GM19397 (cell line): ENCODE measurements around the gene NOSTRIN.
"Not testable (repeated sequence)": the region's sequence is repeated elsewhere in the genome, so short reads cannot be mapped to it uniquely, and the experiment has no call there.

Experiments used
- ATAC-seq: cut with Tn5 transposase; IDR thresholded peaks from one replicate; pipeline ENCODE4 v1.9.1; 2021; ENCODE audit warnings: mild to moderate bottlenecking, moderate library complexity; ENCODE audit not compliant: unreplicated experiment

NOSTRIN gene, protein sequence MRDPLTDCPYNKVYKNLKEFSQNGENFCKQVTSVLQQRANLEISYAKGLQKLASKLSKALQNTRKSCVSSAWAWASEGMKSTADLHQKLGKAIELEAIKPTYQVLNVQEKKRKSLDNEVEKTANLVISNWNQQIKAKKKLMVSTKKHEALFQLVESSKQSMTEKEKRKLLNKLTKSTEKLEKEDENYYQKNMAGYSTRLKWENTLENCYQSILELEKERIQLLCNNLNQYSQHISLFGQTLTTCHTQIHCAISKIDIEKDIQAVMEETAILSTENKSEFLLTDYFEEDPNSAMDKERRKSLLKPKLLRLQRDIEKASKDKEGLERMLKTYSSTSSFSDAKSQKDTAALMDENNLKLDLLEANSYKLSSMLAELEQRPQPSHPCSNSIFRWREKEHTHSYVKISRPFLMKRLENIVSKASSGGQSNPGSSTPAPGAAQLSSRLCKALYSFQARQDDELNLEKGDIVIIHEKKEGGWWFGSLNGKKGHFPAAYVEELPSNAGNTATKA

GRCh38 chr2:168801961-168802858 lies at the start of gene NOSTRIN:
Gene NOSTRIN (plus strand): TSS chr2:168802637. CDS start chr2:168802647, 10 bp downstream.
- ATAC-seq: no peak

- no peak for ATAC-seq
Observed at GRCh38 chr2:168753765-168754329, 48.6 kb upstream of the NOSTRIN start.

GRCh38 chr2:168757223-168757622 lies 45.2 kb upstream of the NOSTRIN start:
- no peak for ATAC-seq

DNA sequence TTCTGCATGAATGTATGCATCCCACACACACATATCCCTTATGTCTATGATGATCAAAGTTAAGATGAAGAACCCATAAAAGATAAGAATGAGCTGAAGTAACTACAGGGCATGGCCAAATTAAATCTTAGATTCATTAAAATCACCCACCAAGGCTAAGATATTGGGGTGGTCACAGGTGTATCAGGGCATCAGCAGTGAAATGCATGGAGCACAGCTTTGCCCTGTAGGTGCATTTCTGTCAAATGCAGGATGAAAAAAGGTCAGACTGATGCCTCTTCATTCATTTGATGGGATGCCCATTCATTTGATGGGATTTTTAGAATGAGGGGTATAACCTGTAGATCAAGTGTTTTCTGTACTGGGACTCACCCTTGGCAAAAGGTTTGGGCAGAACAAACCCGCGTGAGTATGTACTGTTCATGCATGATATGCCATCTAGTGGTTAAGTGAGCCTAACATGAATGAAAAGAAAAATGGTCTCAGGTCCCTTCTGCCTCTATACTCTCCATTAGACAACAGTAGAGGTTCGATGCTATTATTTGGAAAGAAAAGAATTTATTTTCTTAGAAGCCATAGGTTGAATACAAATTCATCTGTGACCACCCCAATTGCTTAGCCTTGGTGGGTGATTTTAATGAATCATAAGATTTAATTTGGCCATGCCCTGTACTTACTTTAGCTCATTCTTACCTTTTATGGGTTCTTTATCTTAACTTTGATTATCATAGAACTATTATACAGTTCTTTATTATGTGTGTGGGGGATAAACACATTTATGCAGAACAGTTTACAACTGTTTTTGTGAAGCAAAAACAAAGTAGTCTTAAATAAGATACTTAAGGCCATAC lies 43.2 kb upstream of the NOSTRIN start:
- peak; percentile 68 for ATAC-seq

- no peak for ATAC-seq
Observed at GRCh38 chr2:168765401-168765800, 37.0 kb upstream of the NOSTRIN start.

GRCh38 chr2:168766600-168766999 lies 35.8 kb upstream of the NOSTRIN start:
- ATAC-seq: no peak

GRCh38 chr2:168767258-168767657 lies 35.2 kb upstream of the NOSTRIN start:
- ATAC-seq: no peak

DNA sequence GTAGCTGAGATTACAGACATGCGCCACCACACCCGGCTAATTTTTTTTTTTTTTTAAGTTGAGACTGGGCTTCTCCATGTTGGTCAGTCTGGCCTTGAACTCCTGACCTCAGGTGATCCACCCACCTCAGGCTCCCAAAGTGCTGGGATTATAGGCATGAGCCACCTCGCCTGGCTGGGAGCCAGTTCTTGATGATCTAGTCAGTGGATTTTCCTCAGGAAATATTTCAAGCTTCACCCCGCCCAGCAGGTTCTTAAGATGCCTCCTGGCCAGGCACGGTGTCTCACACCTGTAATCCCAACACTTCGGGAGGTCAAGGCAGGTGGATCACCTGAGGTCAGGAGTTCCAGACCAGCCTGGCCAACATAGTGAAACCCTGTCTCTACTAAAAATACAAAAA lies 34.1 kb upstream of the NOSTRIN start:
- not testable (repeated sequence) for ATAC-seq

DNA sequence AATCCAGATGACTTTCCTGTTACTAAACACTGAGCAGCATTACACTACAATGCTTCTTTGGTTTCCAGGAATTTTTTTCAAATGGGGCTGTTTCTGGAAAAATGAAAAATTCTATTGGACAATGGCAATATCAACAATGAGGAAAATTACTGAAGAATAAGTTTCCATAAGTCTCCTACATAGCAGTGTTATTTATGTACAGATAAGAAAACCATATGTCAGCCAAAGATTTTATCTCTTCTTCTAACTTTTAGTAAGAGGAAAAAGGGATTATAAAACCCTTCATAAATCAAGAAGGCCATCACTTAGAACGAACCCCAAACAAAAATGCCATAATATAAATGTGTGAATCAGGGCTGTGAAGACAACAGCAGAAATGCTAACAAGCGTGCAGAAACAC lies 31.6 kb upstream of the NOSTRIN start:
- ATAC-seq: no peak

GRCh38 chr2:168772704-168773103 lies 29.7 kb upstream of the NOSTRIN start:
- ATAC-seq: no peak

DNA sequence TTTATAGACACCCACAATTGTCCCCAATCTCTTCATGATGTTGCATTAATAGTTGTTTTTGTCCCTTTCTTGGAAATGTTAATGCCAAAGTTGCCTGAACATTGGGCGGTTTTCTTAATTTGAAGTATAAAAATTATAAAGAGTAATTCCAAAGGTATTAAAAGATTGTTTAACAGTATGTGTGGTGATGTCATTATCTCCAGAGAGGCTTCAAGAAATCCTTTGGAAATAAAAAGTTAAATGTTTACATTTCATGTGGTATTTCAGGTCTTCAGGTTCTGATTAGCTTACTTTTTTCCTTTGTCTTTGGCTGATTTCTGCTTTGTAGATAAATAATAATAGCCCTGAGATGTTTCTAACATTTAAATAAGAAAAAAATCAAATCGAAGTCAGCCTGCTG lies 29.3 kb upstream of the NOSTRIN start:
- ATAC-seq: no peak

GRCh38 chr2:168773719-168774521 lies 28.5 kb upstream of the NOSTRIN start:
- ATAC-seq: no peak

DNA sequence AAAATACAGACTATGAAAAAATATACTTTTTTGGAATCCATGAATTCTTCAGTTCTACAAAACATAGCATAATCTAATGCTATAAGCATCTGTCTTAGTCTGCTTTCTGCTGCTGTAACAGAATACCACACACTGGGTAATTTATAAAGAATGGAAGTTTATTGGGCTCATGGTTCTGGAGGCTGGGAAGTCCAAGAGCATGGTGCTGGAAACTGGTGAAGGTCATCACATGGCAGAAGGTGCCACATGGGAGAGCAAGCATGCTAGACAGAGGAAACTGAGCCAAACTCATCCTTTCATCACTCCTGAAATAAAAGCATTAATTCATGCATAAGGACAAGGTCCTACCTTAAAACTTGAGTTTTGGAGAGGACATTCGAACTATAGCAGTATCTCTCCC lies 26.6 kb upstream of the NOSTRIN start:
- ATAC-seq: no peak

GRCh38 chr2:168780669-168781071 lies 21.8 kb upstream of the NOSTRIN start:
- no peak for ATAC-seq

GRCh38 chr2:168781191-168781817 lies 21.1 kb upstream of the NOSTRIN start:
- no peak for ATAC-seq

DNA sequence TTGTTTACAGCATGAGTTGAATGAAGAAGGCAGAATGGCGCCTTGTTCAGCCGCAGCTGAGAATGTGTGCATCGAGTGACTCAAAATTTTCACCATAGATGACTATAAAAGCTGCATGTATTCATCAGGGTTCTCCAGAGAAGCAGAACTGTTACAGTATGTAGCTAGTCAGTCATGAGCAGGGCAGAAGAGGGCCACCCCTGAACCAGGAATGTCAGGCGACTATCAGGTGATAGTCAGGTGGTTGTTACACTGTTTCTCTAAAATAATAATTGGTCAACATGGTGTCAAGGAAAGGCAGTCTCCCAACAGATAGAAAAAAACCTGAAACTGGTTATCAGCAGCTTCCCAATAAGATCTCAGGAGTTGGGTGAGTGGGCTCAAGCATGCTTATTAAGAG lies 20.2 kb upstream of the NOSTRIN start:
- no peak for ATAC-seq

DNA sequence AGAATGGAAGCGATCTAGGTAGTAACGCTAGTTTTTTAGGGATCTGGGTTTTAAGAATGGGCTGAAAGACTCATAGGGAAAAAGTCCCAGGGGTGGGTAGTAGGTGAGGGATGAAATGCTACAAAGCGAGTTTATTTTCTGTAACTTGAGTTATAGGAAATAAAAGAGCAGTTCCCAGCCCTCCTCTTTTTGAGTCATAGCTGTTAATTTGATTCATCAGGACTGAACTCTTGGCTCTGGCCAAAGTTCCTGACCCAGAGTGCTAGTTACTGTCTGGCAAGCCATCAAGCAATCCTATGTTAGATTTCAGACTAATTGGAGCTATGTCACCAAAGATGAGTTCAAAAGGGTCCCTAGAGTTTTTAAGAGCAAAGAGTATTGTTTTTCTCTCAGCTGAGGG lies 17.4 kb upstream of the NOSTRIN start:
- no peak for ATAC-seq

GRCh38 chr2:168787098-168787781 lies 15.2 kb upstream of the NOSTRIN start:
- no peak for ATAC-seq
